ENCODE results near the gene PDE4D. TPM values are rescaled to one million over a fixed set of nuclear protein-coding genes. Genes with fewer than 3 reads are reported as not detected.

PDE4D gene
- total RNA-seq, 1 experiment from 2014 or later = 2.1 TPM

- WGBS (ENCODE audit: extremely low coverage, insufficient read length, low lambda C conversion rate) = no CpG with 5 or more reads among the region's 3 CpGs
- Histone ChIP-seq H4K8ac (replicated peaks; ENCODE audit: insufficient read length, low read depth, low read length) (no peak overlapping the region), H3K14ac (ENCODE audit: insufficient read depth, low read length) (no peak overlapping the region), H3K4ac (ENCODE audit: low read depth, low read length) (no peak overlapping the region), H2AK5ac (ENCODE audit: insufficient read length, low read length) (no peak overlapping the region), H4K5ac (ENCODE audit: insufficient read length, low read depth, low read length) (no peak overlapping the region), H3K23me2 (ENCODE audit: insufficient read length, low read depth, low read length, poor library complexity, severe bottlenecking) (no peaks in the 10 kb centered on the region), H2BK12ac (ENCODE audit: insufficient read length, low read depth, low read length) (no peak overlapping the region), H2BK20ac (ENCODE audit: low read depth, low read length, poor library complexity, severe bottlenecking) (no peak overlapping the region), H3K23ac (ENCODE audit: insufficient read length, low read depth, low read length) (no peak overlapping the region), H2BK15ac (ENCODE audit: low read depth, low read length) (no peak overlapping the region), H3K56ac (ENCODE audit: insufficient read length, low read depth, low read length) (no peak overlapping the region), H3K4me1 (ENCODE audit: insufficient read depth, low read length) (no peaks in the 10 kb centered on the region), H2BK120ac (ENCODE audit: low read depth, low read length, poor library complexity, severe bottlenecking) (no peak overlapping the region), H4K20me1 (ENCODE audit: control insufficient read depth, insufficient read depth, insufficient read length) (no peaks in the 10 kb centered on the region), H3K9me3 (ENCODE audit: control insufficient read depth, low read depth, low read length) (no peaks in the 10 kb centered on the region), H4K91ac (ENCODE audit: insufficient read length, low read depth, low read length) (no peak overlapping the region), H3K9ac (ENCODE audit: extremely low read depth, insufficient read length, low read length) (no peak overlapping the region), H3K27ac (ENCODE audit: insufficient read length, low read depth, low read length) (no peak overlapping the region), H3K79me2 (ENCODE audit: insufficient read depth, low read length) (no peaks in the 10 kb centered on the region), H2BK5ac (ENCODE audit: insufficient read length, low read length) (no peak overlapping the region), H3K18ac (ENCODE audit: insufficient read length, low read depth, low read length) (no peak overlapping the region), H3K79me1 (ENCODE audit: insufficient read depth, low read depth, low read length, poor library complexity, severe bottlenecking) (no peaks in the 10 kb centered on the region), H3T11ph (ENCODE audit: low read length) (no peak overlapping the region), H2AFZ (ENCODE audit: low read length) (no peak overlapping the region), H3K27me3 (ENCODE audit: insufficient read depth, low read length) (no peaks in the 10 kb centered on the region), H3K4me2 (ENCODE audit: insufficient read depth, insufficient read length, low read length) (no peak overlapping the region)
- no peaks in the 10 kb centered on the region for H3K9me3 Mint-ChIP-seq
- H3K4me1 Mint-ChIP-seq = no peaks in the 10 kb centered on the region
- DNase-seq = no peak
- TF ChIP-seq, protein P1, sequence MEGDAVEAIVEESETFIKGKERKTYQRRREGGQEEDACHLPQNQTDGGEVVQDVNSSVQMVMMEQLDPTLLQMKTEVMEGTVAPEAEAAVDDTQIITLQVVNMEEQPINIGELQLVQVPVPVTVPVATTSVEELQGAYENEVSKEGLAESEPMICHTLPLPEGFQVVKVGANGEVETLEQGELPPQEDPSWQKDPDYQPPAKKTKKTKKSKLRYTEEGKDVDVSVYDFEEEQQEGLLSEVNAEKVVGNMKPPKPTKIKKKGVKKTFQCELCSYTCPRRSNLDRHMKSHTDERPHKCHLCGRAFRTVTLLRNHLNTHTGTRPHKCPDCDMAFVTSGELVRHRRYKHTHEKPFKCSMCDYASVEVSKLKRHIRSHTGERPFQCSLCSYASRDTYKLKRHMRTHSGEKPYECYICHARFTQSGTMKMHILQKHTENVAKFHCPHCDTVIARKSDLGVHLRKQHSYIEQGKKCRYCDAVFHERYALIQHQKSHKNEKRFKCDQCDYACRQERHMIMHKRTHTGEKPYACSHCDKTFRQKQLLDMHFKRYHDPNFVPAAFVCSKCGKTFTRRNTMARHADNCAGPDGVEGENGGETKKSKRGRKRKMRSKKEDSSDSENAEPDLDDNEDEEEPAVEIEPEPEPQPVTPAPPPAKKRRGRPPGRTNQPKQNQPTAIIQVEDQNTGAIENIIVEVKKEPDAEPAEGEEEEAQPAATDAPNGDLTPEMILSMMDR (conservative IDR thresholded peaks at IDR 0.05) = no peak
- no peak overlapping the region for H3K4me3 Mint-ChIP-seq
- H3K27me3 Mint-ChIP-seq (ENCODE audit: low read depth) = no peaks in the 10 kb centered on the region; the same call in 1 of the 2 replicates
- H3K27ac Mint-ChIP-seq = peak overlapping the region in 1 of 3 experiments; percentile 46; a peak in 1 of 7 replicates
- H3K36me3 Mint-ChIP-seq (ENCODE audit: insufficient read depth in 1 of 3, low read depth in 3 of 3) = no peaks in the 10 kb centered on the region
Measured at GRCh38 chr5:59209758-59210359, 683.7 kb downstream of the PDE4D start.
